ENCODE results near the gene MAG.

The MAG gene

GRCh38 chr19:35348911-35349611 is 57.1 kb downstream of the MAG start:
- H3K4me2 ChIP-seq (ENCODE audit: low read length): no peak overlapping the region
- TF ChIP-seq EZH2 (IDR thresholded peaks at IDR 0.05; ENCODE audit: borderline replicate concordance, low read length) (no peak), CTCF (IDR thresholded peaks at IDR 0.05; ENCODE audit: low read length) (no peak)
- H3K36me3 ChIP-seq (ENCODE audit: insufficient read depth, low read length): peaks cover 27% of the 10 kb centered on the region
- H2AFZ ChIP-seq (ENCODE audit: low read length): no peak overlapping the region
- H3K9ac ChIP-seq (ENCODE audit: low read length): no peak overlapping the region
- H3K4me1 ChIP-seq (ENCODE audit: insufficient read depth, low read length, severe bottlenecking): peaks cover 44% of the 10 kb centered on the region
- H3K4me3 ChIP-seq (ENCODE audit: low read depth, low read length, poor library complexity, severe bottlenecking): no peak overlapping the region
- no peaks in the 10 kb centered on the region for H3K27me3 ChIP-seq (ENCODE audit: insufficient read depth, low read length)
- H3F3A ChIP-seq (ENCODE audit: insufficient read depth, low read length): no peaks in the 10 kb centered on the region
- no peaks in the 10 kb centered on the region for H4K20me1 ChIP-seq (ENCODE audit: insufficient read depth, low read length)
- no peaks in the 10 kb centered on the region for H3K9me3 ChIP-seq (ENCODE audit: low read length)
- no peaks in the 10 kb centered on the region for H3K9me2 ChIP-seq (ENCODE audit: low read depth, low read length)
- H3K79me2 ChIP-seq (ENCODE audit: insufficient read depth, low read length): no peaks in the 10 kb centered on the region
- no peak overlapping the region for H3K27ac ChIP-seq (ENCODE audit: low read depth, low read length, poor library complexity, severe bottlenecking)

- Histone ChIP-seq H3K9me2 (ENCODE audit: low read depth, low read length) (no peaks in the 10 kb centered on the region), H3K27ac (ENCODE audit: low read depth, low read length, poor library complexity, severe bottlenecking) (no peak overlapping the region), H3K9ac (ENCODE audit: low read length) (no peak overlapping the region), H4K20me1 (ENCODE audit: insufficient read depth, low read length) (no peaks in the 10 kb centered on the region), H3K4me3 (ENCODE audit: low read depth, low read length, poor library complexity, severe bottlenecking) (no peak overlapping the region), H2AFZ (ENCODE audit: low read length) (no peak overlapping the region), H3K36me3 (ENCODE audit: insufficient read depth, low read length) (peaks cover 19% of the 10 kb centered on the region), H3K9me3 (ENCODE audit: low read length) (no peaks in the 10 kb centered on the region), H3K4me1 (ENCODE audit: insufficient read depth, low read length, severe bottlenecking) (peaks cover 36% of the 10 kb centered on the region), H3F3A (ENCODE audit: insufficient read depth, low read length) (no peaks in the 10 kb centered on the region), H3K79me2 (ENCODE audit: insufficient read depth, low read length) (no peaks in the 10 kb centered on the region), H3K4me2 (ENCODE audit: low read length) (no peak overlapping the region), H3K27me3 (ENCODE audit: insufficient read depth, low read length) (no peaks in the 10 kb centered on the region)
- TF ChIP-seq CTCF (IDR thresholded peaks at IDR 0.05; ENCODE audit: low read length): no peak
- no peak for TF ChIP-seq EZH2 (IDR thresholded peaks at IDR 0.05; ENCODE audit: borderline replicate concordance, low read length)
Observed at GRCh38 chr19:35349614-35350521, 57.9 kb downstream of the MAG start.

- Histone ChIP-seq H3F3A (ENCODE audit: insufficient read depth, low read length) (no peaks in the 10 kb centered on the region), H3K4me1 (ENCODE audit: insufficient read depth, low read length, severe bottlenecking) (peaks cover 28% of the 10 kb centered on the region), H3K9ac (ENCODE audit: low read length) (no peak overlapping the region), H3K79me2 (ENCODE audit: insufficient read depth, low read length) (no peaks in the 10 kb centered on the region), H3K27me3 (ENCODE audit: insufficient read depth, low read length) (no peaks in the 10 kb centered on the region), H3K4me2 (ENCODE audit: low read length) (no peak overlapping the region), H3K4me3 (ENCODE audit: low read depth, low read length, poor library complexity, severe bottlenecking) (no peak overlapping the region), H3K9me2 (ENCODE audit: low read depth, low read length) (no peaks in the 10 kb centered on the region), H4K20me1 (ENCODE audit: insufficient read depth, low read length) (no peaks in the 10 kb centered on the region), H3K9me3 (ENCODE audit: low read length) (no peaks in the 10 kb centered on the region), H2AFZ (ENCODE audit: low read length) (no peak overlapping the region), H3K36me3 (ENCODE audit: insufficient read depth, low read length) (peaks cover 11% of the 10 kb centered on the region), H3K27ac (ENCODE audit: low read depth, low read length, poor library complexity, severe bottlenecking) (no peak overlapping the region)
- TF ChIP-seq CTCF (IDR thresholded peaks at IDR 0.05; ENCODE audit: low read length): no peak
- TF ChIP-seq EZH2 (IDR thresholded peaks at IDR 0.05; ENCODE audit: borderline replicate concordance, low read length): no peak
Observed at GRCh38 chr19:35350591-35350990, 58.6 kb downstream of the MAG start.

Measured in OCI-LY1 (cell line).